ENCODE measurements around the gene ANG. TPM values are rescaled to one million over a fixed set of nuclear protein-coding genes. Genes with fewer than 3 reads are reported as not detected.

Gene ANG
- total and polyA plus RNA-seq, 2 of the 8 experiments (the other 6 are each of a cell fraction or from before 2014, with no cell fraction given): 2.2 to 4.6 TPM

- no peak for TF ChIP-seq CTCF (IDR thresholded peaks at IDR 0.05; ENCODE audit: control extremely low read depth in 1 of 3, insufficient read depth in 1 of 3, low read depth in 1 of 3, low read length in 3 of 3)
- no peak for TF ChIP-seq SUZ12 (IDR thresholded peaks at IDR 0.05; ENCODE audit: low read length)
- no peak for TF ChIP-seq CREB1 (IDR thresholded peaks at IDR 0.05)
Measured at GRCh38 chr14:20720741-20721140, 32.2 kb downstream of the ANG start (continued).
